K562 (cell line): ENCODE measurements around the gene ZNF736. TPM values are rescaled to one million over a fixed set of nuclear protein-coding genes. Genes with fewer than 3 reads are reported as not detected.

Source experiments
- ATAC-seq: fragments of 200-7000 bp; cut with Tn5 transposase; 3 replicates; pipeline ENCODE4 v1.9.1; 2020; ENCODE audit warnings: moderate library complexity
- BruUV-seq: library from RNA; stranded (reverse); fragments of 400-500 nt; replicated peaks from 2 replicates; lab custom pipeline; 2021; lab: Mats Ljungman, UMichigan
- CTCF ChIA-PET: fragments of 300-600 bp; formaldehyde crosslinking; extraction: SDS; loops from one replicate; lab custom pipeline; 2021; ENCODE audit warnings: low intra/inter-chr PET ratio; lab: Yijun Ruan, JAX
- POLR2A ChIA-PET: fragments of 300-600, 350-650 bp; sonication (Branson Sonifier 250); formaldehyde crosslinking; extraction: SDS; loops from one replicate; lab custom pipeline; 2021; ENCODE audit warnings: antibody characterized with exemption, inconsistent platforms; lab: Yijun Ruan, JAX
- DNase-seq, 4 experiments: peaks; one replicate each; pipeline versions ENCODE4 v3.0.0 to v3.0.0-alpha.2; 2011 to 2018; ENCODE audit warnings: low spot score in 3 of 4, mixed read lengths in 3 of 4; ENCODE audit errors: extremely low read depth in 1 of 4
- FAIRE-seq: peaks from 2 replicates; lab custom pipeline; 2011; peaks lifted over from hg19 to GRCh38; lab: Jason Lieb, UNC
- H2AFZ ChIP-seq: 2 replicates; pipeline ENCODE4 v1.6.0; 2011; ENCODE audit warnings: low read depth, low read length, control low read depth, inconsistent platforms
- H3K27ac ChIP-seq: fragments of 200-600 bp; 3 replicates; pipeline ENCODE4 v1.8.0; 2011; ENCODE audit warnings: low read depth, mild to moderate bottlenecking, control low read depth, inconsistent platforms, low read length, moderate library complexity, mixed read lengths; ENCODE audit errors: extremely low read depth
- H3K27me3 ChIP-seq, 2 experiments: fragments of 300-600 bp in 1 of 2; 2 replicates in 1 of 2; 3 replicates in 1 of 2; pipeline versions ENCODE4 v1.6.0 to v1.8.0; 2011; ENCODE audit warnings: inconsistent platforms in 2 of 2, low read length in 2 of 2, mild to moderate bottlenecking in 1 of 2, mixed read lengths in 1 of 2, moderate library complexity in 1 of 2; ENCODE audit not compliant: control insufficient read depth in 2 of 2, insufficient read depth in 2 of 2
- H3K36me3 ChIP-seq: fragments of 300-600 bp; 3 replicates; pipeline ENCODE4 v1.8.0; 2011; ENCODE audit warnings: mild to moderate bottlenecking, low read length, inconsistent platforms; ENCODE audit not compliant: control insufficient read depth, insufficient read depth
- H3K4me1 ChIP-seq, 2 experiments: fragments of 200-600 bp in 1 of 2; replicated peaks in 1 of 2; 2 replicates in 1 of 2; 3 replicates in 1 of 2; pipeline versions ENCODE4 v1.5.1 to v1.8.0; 2011; ENCODE audit warnings: inconsistent platforms in 2 of 2, low read length in 2 of 2, mild to moderate bottlenecking in 1 of 2, mixed read lengths in 1 of 2, moderate library complexity in 1 of 2; ENCODE audit not compliant: control insufficient read depth in 2 of 2, insufficient read depth in 2 of 2
- H3K4me2 ChIP-seq: 2 replicates; pipeline ENCODE4 v1.6.1; 2011; ENCODE audit warnings: low read length, control low read depth, inconsistent platforms, mixed read lengths; ENCODE audit not compliant: insufficient read depth
- H3K4me3 ChIP-seq: fragments of 200-600 bp; sonication (generic), shearing (Covaris generic); 2 replicates; pipeline ENCODE4 v1.5.1; 2016; ENCODE audit warnings: control low read depth, inconsistent platforms
- H3K79me2 ChIP-seq: fragments of 200-600 bp; 3 replicates; pipeline ENCODE4 v1.8.0; 2011; ENCODE audit warnings: low read length, inconsistent platforms; ENCODE audit not compliant: control insufficient read depth, insufficient read depth
- H3K9ac ChIP-seq, 2 experiments: 2 replicates each; pipeline versions ENCODE4 v1.6.0 to v1.6.1; 2011; ENCODE audit warnings: low read depth in 2 of 2, low read length in 2 of 2, control low read depth in 1 of 2, inconsistent platforms in 1 of 2, mild to moderate bottlenecking in 1 of 2, mixed read lengths in 1 of 2; ENCODE audit not compliant: insufficient read depth in 1 of 2
- H3K9me1 ChIP-seq: one replicate; pipeline ENCODE4 v1.6.0; 2011; ENCODE audit warnings: inconsistent platforms, mild to moderate bottlenecking, low read length, moderate library complexity; ENCODE audit not compliant: control insufficient read depth, insufficient read depth
- H3K9me3 ChIP-seq: replicated peaks from 2 replicates; pipeline ENCODE4 v1.5.1; 2011; ENCODE audit warnings: low read depth, low read length, inconsistent platforms; ENCODE audit not compliant: control insufficient read depth, insufficient read depth
- H4K20me1 ChIP-seq: replicated peaks from 2 replicates; pipeline ENCODE4 v1.6.1; 2011; ENCODE audit warnings: low read length, inconsistent platforms, mixed read lengths; ENCODE audit not compliant: control insufficient read depth, insufficient read depth
- ATF7 ChIP-seq: fragments of 450-650 bp; IDR thresholded peaks from 2 replicates; pipeline ENCODE4 v1.7.1; 2014; ENCODE audit warnings: mild to moderate bottlenecking, moderate library complexity
- DMBX1 ChIP-seq: fragments of 250-450 bp; sonication (Bioruptor Pico); IDR thresholded peaks from 2 replicates; pipeline ENCODE4 v1.8.0; 2022; ENCODE audit warnings: inconsistent platforms, mild to moderate bottlenecking, moderate library complexity, borderline replicate concordance
- JUNB ChIP-seq: fragments of 450-650 bp; formaldehyde crosslinking; conservative IDR thresholded peaks from 2 replicates; pipeline ENCODE4 v1.4.0; 2020; ENCODE audit warnings: mild to moderate bottlenecking
- NFYB ChIP-seq: IDR thresholded peaks from 2 replicates; pipeline ENCODE4 v1.6.1; 2011; ENCODE audit warnings: mild to moderate bottlenecking, moderate library complexity; ENCODE audit not compliant: insufficient read length; ENCODE audit errors: extremely low read depth
- RBM34 ChIP-seq: fragments of 200-400 bp; formaldehyde crosslinking; IDR thresholded peaks from 2 replicates; pipeline ENCODE4 v1.6.1; 2018; ENCODE audit warnings: low read length, borderline replicate concordance; ENCODE audit not compliant: insufficient read depth
- RUNX1 ChIP-seq: sonication (generic); IDR thresholded peaks from 2 replicates; pipeline ENCODE4 v1.6.1; 2016; ENCODE audit warnings: antibody characterized with exemption, low read depth
- ZNF263 ChIP-seq: sonication (generic); formaldehyde crosslinking; IDR thresholded peaks from 2 replicates; pipeline ENCODE4 v1.8.0; 2022; ENCODE audit warnings: mild to moderate bottlenecking, missing genetic modification reagents, borderline replicate concordance
- ZNF274 ChIP-seq: IDR thresholded peaks from 2 replicates; pipeline ENCODE4 v1.6.1; 2011; ENCODE audit warnings: low read depth, mild to moderate bottlenecking, low read length, moderate library complexity, borderline replicate concordance
- ZNF3 ChIP-seq: fragments of 250-450 bp; sonication (Bioruptor Pico); IDR thresholded peaks from 2 replicates; pipeline ENCODE4 v1.5.0; 2021; ENCODE audit warnings: mild to moderate bottlenecking, moderate library complexity
- WGBS: fragments of 100-300 bp; shearing (Covaris generic); methylation state at CpG from one replicate; pipeline ENCODE4 v1.1.6; 2016; ENCODE audit warnings: low coverage, mixed read lengths; ENCODE audit not compliant: insufficient coverage; ENCODE audit errors: missing lambda C conversion rate; 5-methylcytosine and 5-hydroxymethylcytosine counted together
- in situ Hi-C: fragments of 300-500 bp; cut with MboI; formaldehyde crosslinking; loops from 4 replicates; pipeline ENCODE4 v1.15.0; 2018; ENCODE audit warnings: inconsistent platforms, mixed read lengths
- intact Hi-C: fragments of 100-400 bp; cut with micrococcal nuclease; formaldehyde crosslinking; loops from 2 replicates; pipeline ENCODE4 v1.14.2; 2022
- polyA plus RNA-seq, 8 experiments: library from polyadenylated mRNA; depleted of rRNA in 4 of 8; stranded (reverse) in 5 of 8; unstranded in 3 of 8; fragments of >200 nt; fragmentation: Nextera tagmentation in 2 of 8; fragmentation: Illumina TruSeq in 1 of 8; extraction: Ambion mirVana in 2 of 8; extraction: Trizol in 1 of 8; gene quantifications; 2 replicates each; pipeline versions ENCODE4 v1.2.1 to v1.2.3, GENCODE V29; 2011 to 2014; ENCODE audit warnings: inconsistent platforms in 1 of 8, missing spikeins in 1 of 8
- total RNA-seq, 7 experiments: library from RNA; depleted of rRNA in 6 of 7; stranded (reverse); fragments of >200 nt in 6 of 7; fragmentation: Illumina TruSeq in 2 of 7; extraction: Trizol in 2 of 7; gene quantifications; 2 replicates each; pipeline versions ENCODE4 v1.2.1 to v1.2.3, GENCODE V29; 2011 to 2021; ENCODE audit warnings: low replicate concordance in 1 of 7
- TF ChIP-seq, protein P1 (sequence below), 2 experiments: fragments of 450-650 bp; IDR thresholded peaks; 2 replicates each; pipeline ENCODE4 v1.6.1; 2018; ENCODE audit warnings: mild to moderate bottlenecking in 2 of 2, low read depth in 1 of 2; ENCODE audit not compliant: partially characterized antibody in 2 of 2

Gene ZNF736
- total and polyA plus RNA-seq, 9 of the 15 experiments (the other 6 are each of a cell fraction or from before 2014, with no cell fraction given): 2.7 to 15.6 (median 7.6) TPM

- Histone ChIP-seq H3K79me2 (no peaks in the 10 kb centered on the region), H3K9me1 (no peaks in the 10 kb centered on the region), H3K4me2 (no peak overlapping the region), H2AFZ (no peak overlapping the region), H3K4me1 (no peaks in the 10 kb centered on the region), H3K36me3 (no peaks in the 10 kb centered on the region), H4K20me1 (no peaks in the 10 kb centered on the region), H3K27me3 (no peaks in the 10 kb centered on the region), H3K9me3 (no peaks in the 10 kb centered on the region), H3K27ac (no peak overlapping the region), H3K9ac (no peak overlapping the region), H3K4me3 (no peak overlapping the region)
- no peak for TF ChIP-seq ZNF3 (CRISPR knock-in tag)
- TF ChIP-seq ZNF274: peak; percentile 92
- WGBS: 0% methylated on average over 1 of the region's 1 CpG
- in situ Hi-C loops: no loop called here
- intact Hi-C loops: no loop called here
- BruUV-seq: no TSS peak
- ChIA-PET CTCF (no interaction called here), POLR2A (no interaction called here)
- ATAC-seq (no peak), FAIRE-seq (no peak), DNase-seq (no peak)
These were observed 47.3 kb upstream of the ZNF736 start for GRCh38 chr7:64266341-64266919.

DNA sequence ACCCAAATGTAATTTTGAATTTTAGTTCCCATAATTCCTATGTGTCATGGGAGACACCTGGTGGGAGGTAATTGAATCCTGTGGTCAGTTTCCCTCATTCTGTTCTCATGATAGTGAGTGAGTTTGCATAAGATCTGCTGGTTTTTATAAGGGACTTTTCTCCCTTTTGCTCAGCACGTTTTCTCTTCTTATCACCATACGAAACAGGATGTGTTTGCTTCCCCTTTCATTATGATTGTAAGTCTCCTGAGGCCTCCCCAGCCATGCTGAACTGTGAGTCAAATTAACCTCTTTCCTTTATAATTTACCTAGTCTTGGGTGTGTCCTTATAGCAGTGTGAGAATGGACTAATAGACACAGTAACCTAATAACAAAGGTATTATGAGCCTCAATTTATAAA lies 36.1 kb upstream of the ZNF736 start:
- Histone ChIP-seq H3K27me3 (no peaks in the 10 kb centered on the region), H3K27ac (no peak overlapping the region), H3K79me2 (no peaks in the 10 kb centered on the region), H4K20me1 (no peaks in the 10 kb centered on the region), H3K4me1 (no peaks in the 10 kb centered on the region), H3K9ac (no peak overlapping the region), H2AFZ (no peak overlapping the region), H3K9me1 (no peaks in the 10 kb centered on the region), H3K9me3 (no peaks in the 10 kb centered on the region), H3K4me2 (no peak overlapping the region), H3K36me3 (no peaks in the 10 kb centered on the region), H3K4me3 (no peak overlapping the region)
- intact Hi-C loops: no loop called here
- CTCF ChIA-PET: no interaction called here
- WGBS: 3% methylated on average over 2 of the region's 2 CpGs
- FAIRE-seq: no peak
- BruUV-seq: no TSS peak
- no peak for DNase-seq
- POLR2A ChIA-PET: no interaction called here
- ATAC-seq: no peak
- in situ Hi-C loops: no loop called here
- TF ChIP-seq RBM34: no peak
- TF ChIP-seq RUNX1: no peak
- TF ChIP-seq, protein P1, sequence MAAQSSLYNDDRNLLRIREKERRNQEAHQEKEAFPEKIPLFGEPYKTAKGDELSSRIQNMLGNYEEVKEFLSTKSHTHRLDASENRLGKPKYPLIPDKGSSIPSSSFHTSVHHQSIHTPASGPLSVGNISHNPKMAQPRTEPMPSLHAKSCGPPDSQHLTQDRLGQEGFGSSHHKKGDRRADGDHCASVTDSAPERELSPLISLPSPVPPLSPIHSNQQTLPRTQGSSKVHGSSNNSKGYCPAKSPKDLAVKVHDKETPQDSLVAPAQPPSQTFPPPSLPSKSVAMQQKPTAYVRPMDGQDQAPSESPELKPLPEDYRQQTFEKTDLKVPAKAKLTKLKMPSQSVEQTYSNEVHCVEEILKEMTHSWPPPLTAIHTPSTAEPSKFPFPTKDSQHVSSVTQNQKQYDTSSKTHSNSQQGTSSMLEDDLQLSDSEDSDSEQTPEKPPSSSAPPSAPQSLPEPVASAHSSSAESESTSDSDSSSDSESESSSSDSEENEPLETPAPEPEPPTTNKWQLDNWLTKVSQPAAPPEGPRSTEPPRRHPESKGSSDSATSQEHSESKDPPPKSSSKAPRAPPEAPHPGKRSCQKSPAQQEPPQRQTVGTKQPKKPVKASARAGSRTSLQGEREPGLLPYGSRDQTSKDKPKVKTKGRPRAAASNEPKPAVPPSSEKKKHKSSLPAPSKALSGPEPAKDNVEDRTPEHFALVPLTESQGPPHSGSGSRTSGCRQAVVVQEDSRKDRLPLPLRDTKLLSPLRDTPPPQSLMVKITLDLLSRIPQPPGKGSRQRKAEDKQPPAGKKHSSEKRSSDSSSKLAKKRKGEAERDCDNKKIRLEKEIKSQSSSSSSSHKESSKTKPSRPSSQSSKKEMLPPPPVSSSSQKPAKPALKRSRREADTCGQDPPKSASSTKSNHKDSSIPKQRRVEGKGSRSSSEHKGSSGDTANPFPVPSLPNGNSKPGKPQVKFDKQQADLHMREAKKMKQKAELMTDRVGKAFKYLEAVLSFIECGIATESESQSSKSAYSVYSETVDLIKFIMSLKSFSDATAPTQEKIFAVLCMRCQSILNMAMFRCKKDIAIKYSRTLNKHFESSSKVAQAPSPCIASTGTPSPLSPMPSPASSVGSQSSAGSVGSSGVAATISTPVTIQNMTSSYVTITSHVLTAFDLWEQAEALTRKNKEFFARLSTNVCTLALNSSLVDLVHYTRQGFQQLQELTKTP (IDR thresholded peaks at IDR 0.05; ENCODE audit: low read depth in 1 of 2, partially characterized antibody in 2 of 2): no peak
- no peak for TF ChIP-seq DMBX1 (CRISPR knock-in tag)
- no peak for TF ChIP-seq ZNF3 (CRISPR knock-in tag)
- TF ChIP-seq ATF7: no peak
- no peak for TF ChIP-seq JUNB
- no peak for TF ChIP-seq NFYB
- no peak for TF ChIP-seq ZNF263
